CD4-positive, alpha-beta T cell treated with Interleukin-6 for 4 hours (primary cell): ENCODE results near the gene ANKRD18B.
"Not testable (repeated sequence)": the region's sequence is repeated elsewhere in the genome, so short reads cannot be mapped to it uniquely, and the experiment has no call there.

Experiments
- DNase-seq: peaks from one replicate; pipeline ENCODE4 v3.0.0-alpha.2; 2020; ENCODE audit warnings: mixed read lengths

Gene ANKRD18B

DNA sequence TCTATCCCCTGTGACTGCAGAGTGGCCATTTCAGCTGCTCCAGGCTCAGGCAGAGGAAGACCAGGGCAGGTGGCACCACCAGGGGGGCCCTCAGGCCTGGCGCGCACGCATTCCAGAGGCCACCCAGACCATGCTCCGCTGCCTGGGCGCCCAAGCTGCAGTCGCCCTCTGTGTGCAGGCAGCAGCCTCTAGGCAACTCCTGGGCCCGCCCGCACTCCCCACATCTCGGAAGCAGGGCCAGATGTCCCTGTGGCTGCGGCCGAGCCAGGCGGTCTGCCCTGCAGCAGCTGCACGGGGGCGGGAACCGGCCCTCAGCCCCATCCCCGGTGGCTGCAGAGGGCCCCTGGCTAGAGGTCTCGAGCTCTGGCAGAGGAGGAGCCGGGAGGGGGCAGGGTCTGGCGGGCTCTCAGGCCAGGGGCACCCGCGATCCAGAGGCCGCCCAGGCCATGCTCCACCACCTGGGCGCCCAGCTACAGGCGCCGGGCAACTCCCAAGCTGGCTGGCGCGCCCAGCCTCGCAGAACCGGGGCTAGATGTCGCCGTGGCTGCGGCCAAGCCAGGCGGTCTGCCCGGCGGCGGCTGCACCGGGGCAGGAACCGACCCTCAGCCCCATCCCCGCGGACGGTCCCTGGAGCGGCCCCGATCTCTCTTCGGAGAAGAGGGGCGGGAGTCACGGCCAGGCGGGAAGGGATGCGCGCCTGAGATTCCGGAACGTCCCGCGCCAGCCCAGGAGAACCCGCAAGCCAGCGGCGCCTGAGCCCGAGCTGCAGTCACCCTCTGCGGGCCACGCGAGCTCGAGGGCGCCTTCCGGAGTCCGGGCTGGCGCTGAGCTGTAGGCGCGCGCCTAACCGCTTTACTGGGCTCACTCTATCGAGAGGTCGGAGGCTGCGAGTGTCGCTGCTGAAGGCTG is at the start of gene ANKRD18B:
Gene ANKRD18B (plus strand): TSS at position 855 of the 909 bp plus-strand sequence. CDS start 239 bp downstream, outside the sequence.
- DNase-seq = peak; percentile 48

DNA sequence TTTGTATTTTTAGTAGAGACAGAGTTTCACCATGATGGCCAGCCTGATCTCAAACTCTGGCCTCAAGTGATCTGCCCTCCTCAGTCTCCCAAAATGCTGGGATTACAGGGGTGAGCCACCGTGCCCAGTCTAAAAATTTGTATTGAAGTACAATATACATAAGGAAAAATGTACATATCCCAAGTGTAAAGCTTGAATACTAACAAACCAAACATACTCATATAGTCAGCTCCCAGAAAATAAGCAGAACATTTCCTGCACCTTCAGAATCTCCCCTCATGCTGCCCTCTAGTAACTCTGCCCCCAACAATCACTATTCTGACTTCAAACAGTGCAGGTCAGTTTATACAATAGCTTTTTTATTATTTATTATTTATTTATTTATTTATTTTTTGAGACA is 48.7 kb upstream of the ANKRD18B start:
- DNase-seq = no peak

DNA sequence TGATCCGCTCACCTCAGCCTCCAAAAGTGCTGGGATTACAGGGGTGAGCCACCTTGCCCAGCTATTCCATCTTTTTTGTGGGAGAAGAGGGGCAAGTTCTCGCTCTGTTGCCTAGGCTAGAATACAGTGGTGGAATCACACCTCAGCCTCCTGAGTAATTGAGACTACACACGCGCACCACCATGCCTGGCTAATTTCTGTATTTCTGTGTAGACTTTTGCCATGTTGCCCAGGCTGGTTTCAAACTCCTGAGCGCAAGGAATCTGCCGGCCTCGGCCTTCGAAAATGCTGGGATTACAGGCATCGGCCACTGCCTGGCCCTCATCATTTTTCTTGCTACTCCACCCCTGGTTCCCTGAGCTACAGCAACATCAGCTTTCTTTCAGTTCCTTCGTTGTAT is 47.5 kb upstream of the ANKRD18B start:
- DNase-seq = no peak

DNA sequence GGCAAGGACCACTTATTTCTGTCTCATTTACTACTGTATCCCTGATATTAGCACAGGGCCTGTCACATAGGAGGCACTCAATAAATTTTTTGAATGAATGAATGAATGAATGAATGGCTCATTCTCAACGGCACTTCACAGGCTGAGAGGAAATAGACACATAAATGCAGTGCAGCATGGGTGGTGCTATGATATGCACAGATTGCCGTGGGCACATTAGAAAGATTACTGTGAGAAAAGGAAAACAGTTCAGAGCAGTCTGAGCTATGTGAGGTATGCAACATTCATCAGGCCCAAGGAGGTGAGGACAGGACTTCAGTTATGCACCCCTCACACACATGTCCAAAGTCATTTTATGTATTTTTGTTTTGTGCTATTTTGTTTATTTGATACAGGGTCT is 43.9 kb upstream of the ANKRD18B start:
- no peak for DNase-seq

DNA sequence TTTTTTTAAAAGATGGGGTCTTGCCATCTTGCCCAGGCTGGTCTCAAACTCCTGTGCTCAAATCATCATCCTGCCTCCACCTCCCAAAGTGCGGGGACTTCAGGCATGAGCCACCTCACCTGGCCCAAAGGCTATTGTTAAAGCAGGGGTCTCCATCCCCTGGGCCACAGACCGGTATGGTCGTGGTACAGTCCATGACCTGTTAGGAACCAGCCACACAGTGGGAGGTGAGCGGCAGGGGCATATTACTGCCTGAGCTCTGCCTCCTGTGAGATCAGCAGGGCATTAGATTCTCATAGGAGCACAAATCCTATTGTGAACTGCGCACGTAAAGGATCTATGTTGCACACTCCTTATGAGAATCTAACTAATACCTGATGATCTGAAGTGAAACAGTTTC is 43.1 kb upstream of the ANKRD18B start:
- no peak for DNase-seq

DNA sequence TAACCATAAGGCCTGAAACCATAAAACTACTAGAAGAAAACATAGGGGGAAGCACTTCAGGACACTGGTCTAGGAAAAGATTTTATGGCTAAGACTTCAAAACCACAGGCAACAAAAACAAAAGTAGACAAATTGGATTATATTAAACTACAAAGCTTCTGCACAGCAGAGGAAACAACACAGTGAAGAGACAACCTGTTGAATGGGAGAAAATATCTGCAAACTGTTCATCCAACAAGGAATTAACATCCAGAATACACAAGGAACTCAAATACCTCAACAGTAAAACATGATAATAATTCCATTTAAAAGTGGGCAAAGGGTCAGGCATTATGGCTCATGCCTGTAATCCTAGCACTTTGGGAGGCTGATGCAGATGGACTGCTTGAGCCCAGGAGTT is 38.7 kb upstream of the ANKRD18B start:
- DNase-seq = not testable (repeated sequence)

DNA sequence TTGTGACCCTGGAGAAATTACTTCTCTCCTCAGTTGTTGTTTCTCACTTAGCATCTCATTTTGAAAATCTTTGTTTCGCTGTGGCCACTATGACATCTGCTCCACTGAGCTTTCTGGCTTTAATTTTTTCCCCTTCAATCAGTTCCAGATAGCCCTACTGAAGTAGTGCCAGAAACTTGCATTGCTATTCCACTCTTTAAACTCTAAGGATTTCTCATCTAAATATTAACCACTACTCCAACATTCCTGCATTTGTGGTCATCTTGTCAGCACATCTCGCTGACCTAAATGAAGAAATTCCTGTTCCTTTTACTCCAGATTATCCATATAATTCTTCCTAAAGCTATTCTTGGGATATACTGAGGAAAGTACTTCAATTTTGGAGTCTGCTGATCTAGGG is 35.0 kb upstream of the ANKRD18B start:
- no peak for DNase-seq

DNA sequence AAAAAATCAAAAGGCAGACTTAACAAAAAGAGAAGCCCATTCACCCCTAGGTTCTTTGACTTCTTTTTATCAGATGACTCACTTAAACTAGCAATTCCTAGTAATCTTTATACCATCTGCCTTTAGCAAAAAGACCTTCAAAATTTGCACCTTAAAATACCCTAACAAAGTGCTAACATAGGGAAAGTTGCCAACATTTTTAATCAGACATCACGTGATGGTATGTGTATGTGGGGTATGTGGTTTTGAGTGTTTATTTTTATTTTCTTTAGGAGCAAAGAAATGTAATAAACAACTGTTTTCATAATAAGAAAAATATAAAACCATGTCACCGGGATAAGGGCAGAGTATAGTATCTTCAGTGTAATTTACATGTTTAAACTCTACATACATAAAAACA is 30.2 kb upstream of the ANKRD18B start:
- DNase-seq = not testable (repeated sequence)

DNA sequence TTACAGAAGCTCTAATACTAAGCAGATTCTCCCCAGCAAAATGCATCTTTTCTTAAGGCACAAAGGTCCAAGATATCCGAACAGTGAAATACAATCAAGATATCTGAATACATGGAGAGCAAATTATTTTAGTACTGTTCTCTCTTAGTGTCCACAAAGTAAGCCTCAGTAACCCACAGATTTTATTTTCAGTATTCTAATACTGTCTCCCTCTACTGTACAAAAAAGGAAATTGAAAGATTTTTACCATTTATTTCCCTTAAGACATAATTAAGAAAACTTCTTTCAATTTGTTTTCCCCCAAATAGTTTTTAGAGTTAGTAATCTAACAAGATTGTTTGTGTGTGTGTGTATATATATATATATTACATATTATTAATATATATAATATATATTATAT is 25.7 kb upstream of the ANKRD18B start:
- no peak for DNase-seq

DNA sequence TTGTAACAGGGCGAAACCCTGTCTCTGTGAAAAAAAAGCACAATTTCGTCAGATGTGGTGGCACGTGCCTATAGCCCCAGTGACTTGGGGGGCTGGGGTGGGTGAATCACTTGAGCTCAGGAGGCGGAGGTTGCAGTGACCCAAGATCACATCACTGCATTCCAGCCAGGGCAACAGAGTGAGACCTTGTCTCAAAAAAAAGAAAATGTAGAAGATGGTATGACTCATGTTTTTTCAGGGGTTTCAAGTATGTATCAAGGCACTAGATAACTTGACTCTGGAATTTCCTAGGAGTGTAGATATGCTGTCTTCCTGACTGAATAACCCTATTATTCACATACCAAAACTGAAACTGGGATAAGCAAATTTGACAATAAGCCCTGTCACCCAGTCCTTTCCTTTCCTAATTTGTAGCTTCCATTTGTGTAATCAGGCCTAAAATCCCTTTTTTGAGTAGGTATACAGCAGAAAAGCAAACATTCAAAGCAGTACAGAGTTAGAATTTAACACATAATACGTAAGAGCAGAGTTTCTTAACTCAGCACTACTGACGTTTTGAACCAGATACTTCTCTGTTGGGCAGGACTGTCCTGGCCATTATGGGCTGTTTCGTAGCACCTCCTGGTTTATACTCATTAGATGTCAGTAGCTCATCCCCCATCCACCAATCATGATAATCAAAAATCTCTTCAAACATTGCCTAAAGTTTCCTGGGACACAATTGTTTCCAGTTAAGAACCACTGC is 17.3 kb upstream of the ANKRD18B start:
- DNase-seq = no peak

DNA sequence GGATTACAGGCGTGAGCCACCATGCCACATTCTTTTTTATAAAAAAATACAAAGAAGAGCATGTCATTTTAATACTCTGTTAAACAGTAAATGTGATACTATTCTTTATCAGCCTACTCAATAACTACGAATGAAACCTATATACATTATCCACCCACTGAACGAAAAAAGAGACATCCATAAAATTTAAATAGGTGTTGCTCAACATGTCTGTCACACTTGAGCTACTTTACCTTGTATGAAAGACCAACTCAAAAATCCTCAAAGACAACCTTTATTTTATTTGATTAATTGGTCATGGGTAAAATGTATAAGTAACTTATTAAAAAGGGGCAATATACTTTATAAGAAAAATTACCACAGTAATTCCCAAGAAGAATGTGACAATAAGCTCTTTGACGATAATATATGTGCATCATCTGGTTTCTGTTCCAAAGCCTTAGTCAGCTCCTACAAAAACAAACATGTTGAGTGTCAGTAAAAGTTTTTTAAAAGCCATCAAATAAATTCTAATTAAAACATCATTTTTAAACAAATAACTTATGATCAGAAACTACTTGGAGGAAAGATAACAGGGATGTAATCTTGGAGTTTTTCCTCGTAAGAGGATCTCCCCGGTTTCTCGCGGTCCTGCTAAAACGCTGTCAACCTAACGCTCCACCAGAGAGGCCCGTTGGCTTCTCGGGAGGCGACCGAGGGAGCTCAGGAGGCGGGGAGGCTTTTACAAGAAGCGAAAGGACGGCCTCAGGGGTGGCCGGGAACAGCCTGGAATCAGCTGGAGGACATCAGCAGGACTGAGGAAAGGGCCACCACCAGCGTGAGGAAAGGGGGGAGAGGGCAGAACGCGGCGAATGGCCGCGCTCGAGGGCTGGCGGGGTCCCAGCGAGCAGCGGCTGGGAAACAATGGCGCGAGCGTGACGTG is 13.5 kb upstream of the ANKRD18B start:
- peak; percentile 48 for DNase-seq

DNA sequence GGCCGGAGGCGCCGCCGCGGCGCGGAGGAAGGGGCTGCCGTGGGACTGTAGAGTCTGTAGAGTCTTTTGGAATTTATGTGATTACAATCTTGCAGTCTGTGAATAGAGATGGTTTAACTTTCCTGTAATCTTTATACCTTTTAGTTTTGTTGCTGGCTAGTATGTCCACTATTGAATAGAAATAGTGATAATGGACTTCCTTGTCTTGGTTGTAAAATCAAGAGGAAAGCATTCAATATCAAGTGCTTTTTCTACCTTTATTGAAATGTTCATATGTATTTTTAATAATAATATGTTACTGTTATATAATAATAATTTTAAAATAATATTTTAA is 12.9 kb upstream of the ANKRD18B start:
- DNase-seq = not testable (repeated sequence)

DNA sequence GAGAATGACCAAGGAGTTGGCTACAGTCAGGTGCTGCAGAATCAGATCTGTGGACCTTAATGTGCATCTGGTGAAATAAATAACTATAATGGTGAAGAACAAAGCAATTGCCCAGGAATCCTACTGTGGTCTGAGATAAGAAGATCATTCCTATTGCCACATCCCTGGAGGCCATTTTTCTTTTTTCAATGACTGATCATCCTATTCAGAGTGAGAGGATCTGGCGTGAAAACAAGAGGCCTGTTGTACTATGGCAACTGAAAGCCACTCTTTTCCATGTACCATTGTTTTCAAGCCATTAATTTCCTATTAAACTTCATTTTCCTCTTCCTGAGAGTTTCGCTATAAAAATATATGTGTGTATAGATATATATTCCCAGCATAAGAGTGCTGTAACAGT is 11.5 kb upstream of the ANKRD18B start:
- DNase-seq = not testable (repeated sequence)

DNA sequence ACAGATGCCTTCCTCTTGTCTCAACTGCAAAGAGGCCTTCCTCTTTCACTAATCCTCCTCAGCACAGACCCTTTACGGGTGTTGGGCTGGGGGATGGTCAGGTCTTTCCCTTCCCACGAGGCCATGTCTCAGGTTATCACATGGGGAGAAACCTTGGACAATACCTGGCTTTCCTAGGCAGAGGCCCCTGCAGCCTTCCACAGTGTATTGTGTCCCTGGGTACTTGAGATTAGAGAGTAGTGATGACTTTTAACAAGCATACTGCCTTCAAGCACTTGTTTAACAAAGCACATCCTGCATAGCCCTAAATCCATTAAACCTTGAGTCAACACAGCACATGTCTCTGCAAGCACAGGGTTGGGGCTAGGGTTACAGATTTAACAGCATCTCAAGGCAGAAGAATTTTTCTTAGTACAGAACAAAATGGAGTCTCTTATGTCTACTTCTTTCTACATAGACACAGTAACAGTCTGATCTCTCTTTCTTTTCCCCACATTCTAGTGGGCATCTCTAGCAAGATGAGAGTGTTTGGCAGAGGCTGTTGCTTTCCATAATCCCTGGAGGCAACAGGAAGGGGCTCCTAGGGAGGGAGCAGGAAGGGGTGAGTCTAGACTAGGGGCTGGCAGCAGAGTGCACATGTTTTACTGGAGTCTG is 8.6 kb upstream of the ANKRD18B start:
- not testable (repeated sequence) for DNase-seq

DNA sequence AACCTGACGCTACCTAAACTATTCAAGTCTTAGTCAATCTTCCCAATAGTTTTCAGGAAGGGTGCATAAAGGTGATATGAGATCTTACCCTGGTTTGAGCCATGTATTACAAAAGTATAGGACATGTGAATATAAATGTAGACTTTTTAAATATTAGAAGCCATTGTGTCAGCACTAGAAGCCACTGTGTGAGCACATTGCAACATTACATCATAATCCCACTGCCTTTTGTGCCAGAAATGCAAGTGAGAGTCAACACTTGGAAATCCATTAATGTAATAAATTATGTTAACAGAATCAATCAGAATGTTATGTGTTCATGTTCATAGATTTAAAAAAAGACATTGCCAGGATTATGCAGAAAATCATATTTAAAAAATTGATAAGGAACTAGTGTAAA is 7.7 kb upstream of the ANKRD18B start:
- not testable (repeated sequence) for DNase-seq

DNA sequence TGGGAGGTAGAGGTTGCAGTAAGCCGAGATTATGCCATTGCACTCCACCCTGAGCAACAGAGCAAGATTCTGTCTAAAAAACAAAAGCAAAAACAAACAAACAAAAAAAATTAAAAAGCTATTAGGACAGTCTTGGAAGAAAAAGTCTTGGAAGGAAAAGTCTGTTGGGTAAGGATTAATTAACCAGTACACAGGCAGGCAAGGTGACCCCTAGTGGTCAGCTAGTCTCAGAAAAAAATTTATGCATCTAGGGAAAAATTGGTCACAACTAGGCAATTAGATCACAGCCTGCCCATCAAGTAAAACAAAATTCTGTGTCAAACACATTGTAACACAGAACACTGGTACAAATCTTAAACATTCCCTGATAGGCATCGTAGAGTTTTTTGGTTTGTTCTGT is 6.7 kb upstream of the ANKRD18B start:
- DNase-seq = peak; percentile 26

DNA sequence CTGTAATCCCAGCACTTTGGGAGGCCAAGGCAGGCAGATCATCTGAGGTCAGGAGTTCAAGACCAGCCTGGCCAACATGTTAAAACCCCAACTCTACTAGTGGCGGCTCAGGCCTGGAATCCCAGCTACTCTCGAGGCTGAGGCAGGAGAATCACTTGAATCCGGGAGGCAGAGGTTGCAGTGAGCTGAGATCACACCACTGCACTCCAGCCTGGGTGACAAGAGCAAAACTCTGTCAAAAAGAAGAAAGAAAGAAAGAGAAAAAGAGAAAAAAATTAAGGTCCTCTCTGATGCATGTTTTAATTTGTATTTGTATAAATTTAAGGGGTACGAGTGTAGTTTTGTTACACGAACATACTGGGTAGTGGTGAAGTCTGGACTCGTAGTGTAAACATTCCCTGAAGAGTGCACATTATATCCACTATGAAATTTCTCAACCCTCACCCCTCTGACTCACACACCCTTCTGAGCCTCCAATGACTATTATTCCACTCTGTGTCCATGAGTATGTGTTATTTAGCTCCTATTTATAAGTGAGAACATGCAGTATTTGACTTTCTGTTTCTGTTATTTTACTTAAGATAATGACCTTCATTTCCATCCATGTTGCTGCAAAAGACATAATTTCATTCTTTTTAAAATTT is 6.0 kb upstream of the ANKRD18B start:
- DNase-seq = not testable (repeated sequence)

DNA sequence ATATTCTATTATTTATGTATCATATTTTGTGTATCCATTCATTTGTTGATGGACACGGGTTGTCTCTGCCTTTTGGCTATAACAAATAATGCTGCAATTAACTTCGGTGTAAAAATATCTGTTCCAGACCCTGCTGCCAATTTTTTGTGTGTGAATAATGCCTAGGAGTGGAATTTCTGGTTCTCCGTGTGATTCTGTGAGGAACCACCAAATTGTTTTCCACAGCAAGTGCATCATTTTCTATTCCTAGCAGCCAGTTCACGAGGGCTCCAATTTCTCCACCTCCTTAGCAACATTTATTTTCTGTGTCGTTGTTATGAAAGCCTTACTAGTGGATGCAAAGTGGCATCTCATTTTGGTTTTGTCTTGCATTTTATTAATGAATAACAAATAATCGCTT is 2.2 kb upstream of the ANKRD18B start:
- DNase-seq = not testable (repeated sequence)

DNA sequence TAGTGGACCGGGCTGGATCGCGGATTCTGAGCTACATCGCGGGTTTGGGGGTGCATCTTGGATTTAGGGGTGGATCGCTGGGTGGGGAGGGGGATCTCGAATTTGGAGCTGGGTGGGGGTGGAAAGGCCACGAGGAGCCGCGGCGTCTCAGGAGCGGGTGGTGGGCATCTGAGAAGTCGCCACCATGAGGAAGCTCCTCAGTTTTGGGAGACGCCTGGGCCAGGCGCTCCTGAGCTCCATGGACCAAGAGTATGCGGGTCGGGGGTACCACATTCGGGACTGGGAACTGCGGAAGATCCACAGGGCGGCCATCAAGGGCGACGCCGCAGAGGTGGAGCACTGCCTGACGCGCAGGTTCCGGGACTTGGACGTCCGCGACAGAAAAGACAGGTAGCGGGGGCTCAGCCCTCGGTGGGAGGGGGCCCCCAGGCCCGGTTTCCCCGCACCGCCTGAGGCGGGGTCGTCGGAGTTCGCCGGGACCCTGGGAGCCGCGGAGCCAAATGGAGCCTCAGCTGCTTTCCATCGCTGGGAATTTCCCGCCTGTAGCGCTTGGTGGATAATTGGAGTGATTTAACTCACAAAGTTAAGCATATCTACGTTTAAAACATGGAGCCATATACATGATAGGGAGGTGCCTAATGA is 376 bp downstream of the ANKRD18B start:
- peak; percentile 4 for DNase-seq

DNA sequence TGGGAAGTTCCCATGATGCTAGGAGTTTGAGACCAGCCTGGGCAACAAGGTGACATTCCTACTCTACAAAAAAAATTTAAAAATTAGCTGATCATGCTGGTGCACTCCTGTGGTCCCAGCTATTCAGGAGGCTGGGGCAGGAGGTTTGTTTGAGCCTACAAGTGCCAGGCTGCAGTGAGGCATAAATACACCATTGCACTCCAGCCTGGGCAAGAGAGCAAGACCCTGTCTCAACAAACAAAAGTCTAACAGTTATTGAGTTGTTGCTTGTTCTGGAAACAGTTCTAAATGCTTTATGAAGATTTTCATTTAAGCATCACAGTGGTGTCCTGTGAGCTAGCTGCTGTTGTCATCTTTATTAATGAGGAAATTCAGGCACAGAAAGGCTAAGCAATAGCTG is 4.0 kb downstream of the ANKRD18B start:
- DNase-seq = not testable (repeated sequence)

DNA sequence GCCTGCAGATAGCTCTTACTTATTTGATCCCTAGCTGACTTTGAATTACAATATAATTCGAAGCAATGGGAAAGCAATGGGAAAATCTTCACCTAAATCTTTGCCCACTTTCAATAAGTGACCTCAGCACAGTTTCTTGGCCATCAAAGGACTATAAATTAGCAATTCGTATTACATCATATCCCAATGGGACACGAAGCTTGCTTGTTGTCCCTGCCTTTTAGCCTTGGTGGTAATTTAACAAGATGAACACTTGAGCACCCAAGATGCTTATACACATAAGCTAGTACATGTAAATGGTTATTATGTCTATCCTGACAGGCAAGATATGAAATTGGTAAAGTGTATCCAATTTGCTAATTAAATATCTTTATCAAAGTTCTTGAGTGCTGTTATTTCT is 9.9 kb downstream of the ANKRD18B start:
- not testable (repeated sequence) for DNase-seq
